CD14-positive monocyte (primary cell): ENCODE measurements around the gene FBXW12. TPM values are rescaled to one million over a fixed set of nuclear protein-coding genes. Genes with fewer than 3 reads are reported as not detected.
A peak's percentile ranks its signal among the peaks of the same experiment; 100 is the strongest.

ENCODE experiments used
- DNase-seq, 3 donors: peaks; one replicate each; pipeline ENCODE4 v3.0.0-alpha.2; 2011 to 2022
- H2AFZ ChIP-seq: 2 replicates; pipeline ENCODE4 v1.6.0; 2012; ENCODE audit warnings: mild to moderate bottlenecking, low read depth, low read length, inconsistent platforms; ENCODE audit not compliant: insufficient read depth, poor library complexity, severe bottlenecking
- H3K27ac ChIP-seq, 2 donors: 1 replicate in 1 of 2; 2 replicates in 1 of 2; pipeline ENCODE4 v1.5.1; 2012 to 2013; ENCODE audit warnings: low read length in 2 of 2, control low read depth in 1 of 2, inconsistent platforms in 1 of 2, low read depth in 1 of 2, mild to moderate bottlenecking in 1 of 2
- H3K27me3 ChIP-seq, 2 donors: one replicate each; pipeline versions ENCODE4 v1.6.0 to v1.6.1; 2011 to 2013; ENCODE audit warnings: low read length in 2 of 2; ENCODE audit not compliant: control insufficient read depth in 2 of 2, insufficient read depth in 2 of 2
- H3K36me3 ChIP-seq, 2 donors: replicated peaks in 1 of 2; 1 replicate in 1 of 2; 2 replicates in 1 of 2; pipeline versions ENCODE4 v1.5.1 to v1.6.1; 2012 to 2013; ENCODE audit warnings: low read length in 2 of 2, control low read depth in 1 of 2, inconsistent platforms in 1 of 2, mild to moderate bottlenecking in 1 of 2; ENCODE audit not compliant: insufficient read depth in 2 of 2, control insufficient read depth in 1 of 2
- H3K4me1 ChIP-seq, 2 donors: 1 replicate in 1 of 2; 2 replicates in 1 of 2; pipeline versions ENCODE4 v1.5.1 to v1.6.1; 2012 to 2013; ENCODE audit warnings: low read length in 2 of 2, control low read depth in 1 of 2, inconsistent platforms in 1 of 2, mild to moderate bottlenecking in 1 of 2, moderate library complexity in 1 of 2; ENCODE audit not compliant: insufficient read depth in 2 of 2, control insufficient read depth in 1 of 2
- H3K4me2 ChIP-seq: replicated peaks from 2 replicates; pipeline ENCODE3; 2012; ENCODE audit warnings: low read length, moderate library complexity, mild to moderate bottlenecking; ENCODE audit not compliant: poor library complexity, severe bottlenecking; ENCODE audit errors: extremely low read depth
- H3K4me3 ChIP-seq, 3 experiments: fragments of 200-600 bp in 1 of 3; sonication (generic) in 1 of 3; replicated peaks in 1 of 3; 1 replicate in 2 of 3; 2 replicates in 1 of 3; pipeline ENCODE4 v1.5.1; 2011 to 2013; ENCODE audit warnings: low read length in 3 of 3, mild to moderate bottlenecking in 3 of 3, control low read depth in 2 of 3, low read depth in 2 of 3, inconsistent platforms in 1 of 3, moderate library complexity in 1 of 3
- H3K79me2 ChIP-seq: 2 replicates; pipeline ENCODE4 v1.6.0; 2012; ENCODE audit warnings: mild to moderate bottlenecking, control low read depth, inconsistent platforms, low read length, moderate library complexity; ENCODE audit not compliant: insufficient read depth
- H3K9ac ChIP-seq: 2 replicates; pipeline ENCODE4 v1.6.0; 2017; ENCODE audit warnings: low read length, mild to moderate bottlenecking; ENCODE audit not compliant: insufficient read depth, poor library complexity, severe bottlenecking
- H3K9me3 ChIP-seq, 2 donors: replicated peaks in 1 of 2; 1 replicate in 1 of 2; 2 replicates in 1 of 2; pipeline versions ENCODE4 v1.5.1 to v1.6.1; 2012 to 2013; ENCODE audit warnings: low read length in 2 of 2, control low read depth in 1 of 2; ENCODE audit not compliant: control insufficient read depth in 1 of 2, insufficient read depth in 1 of 2
- H4K20me1 ChIP-seq: 2 replicates; pipeline ENCODE4 v1.6.0; 2012; ENCODE audit warnings: mild to moderate bottlenecking, low read length, control low read depth, moderate library complexity; ENCODE audit not compliant: insufficient read depth
- H3K27ac Mint-ChIP-seq, 7 donors: one replicate each; pipeline ENCODE4 v1.8.0; 2020; ENCODE audit warnings: mild to moderate bottlenecking in 7 of 7, mixed read lengths in 7 of 7, moderate library complexity in 6 of 7, inconsistent platforms in 2 of 7
- H3K27me3 Mint-ChIP-seq, 3 donors: one replicate each; pipeline ENCODE4 v1.8.0; 2021 to 2022; ENCODE audit warnings: low read depth in 3 of 3, mild to moderate bottlenecking in 3 of 3, mixed read lengths in 3 of 3, moderate library complexity in 3 of 3, inconsistent platforms in 1 of 3
- H3K36me3 Mint-ChIP-seq, 2 donors: one replicate each; pipeline ENCODE4 v1.8.0; 2020; ENCODE audit warnings: mixed read lengths in 2 of 2, inconsistent platforms in 1 of 2, mild to moderate bottlenecking in 1 of 2
- H3K4me1 Mint-ChIP-seq: one replicate; pipeline ENCODE4 v1.8.0; 2020; ENCODE audit warnings: mild to moderate bottlenecking, mixed read lengths
- H3K4me3 Mint-ChIP-seq, 2 donors: one replicate each; pipeline ENCODE4 v1.8.0; 2020; ENCODE audit warnings: mild to moderate bottlenecking in 2 of 2, mixed read lengths in 2 of 2, moderate library complexity in 1 of 2
- H3K9me3 Mint-ChIP-seq, 7 donors: one replicate each; pipeline ENCODE4 v1.8.0; 2020 to 2022; ENCODE audit warnings: mixed read lengths in 7 of 7, mild to moderate bottlenecking in 6 of 7, moderate library complexity in 6 of 7, inconsistent platforms in 2 of 7
- CTCF ChIP-seq: fragments of 200-600 bp; IDR thresholded peaks from one replicate; pipeline ENCODE4 v1.8.0; 2022; ENCODE audit warnings: antibody characterized with exemption, mild to moderate bottlenecking
- WGBS: methylation state at CpG from one replicate; pipeline ENCODE4 v1.1.5; 2013; ENCODE audit warnings: missing lambda C conversion rate; ENCODE audit not compliant: insufficient coverage; 5-methylcytosine and 5-hydroxymethylcytosine counted together
- intact Hi-C, 2 donors: fragments of 100-400 bp; cut with micrococcal nuclease; formaldehyde crosslinking; loops; one replicate each; pipeline versions ENCODE4 v1.15.0 to v1.15.1; 2023
- polyA plus RNA-seq, 3 donors: library from polyadenylated mRNA; depleted of rRNA in 1 of 3; unstranded in 2 of 3; stranded (reverse) in 1 of 3; fragments of 300-500 nt in 2 of 3; fragments of >200 nt in 1 of 3; fragmentation: Illumina TruSeq in 2 of 3; gene quantifications; 1 replicate in 2 of 3; 2 replicates in 1 of 3; pipeline ENCODE4 v1.2.3, GENCODE V29; 2012 to 2021

The FBXW12 gene
- polyA plus RNA-seq, 3 donors = not detected

DNA sequence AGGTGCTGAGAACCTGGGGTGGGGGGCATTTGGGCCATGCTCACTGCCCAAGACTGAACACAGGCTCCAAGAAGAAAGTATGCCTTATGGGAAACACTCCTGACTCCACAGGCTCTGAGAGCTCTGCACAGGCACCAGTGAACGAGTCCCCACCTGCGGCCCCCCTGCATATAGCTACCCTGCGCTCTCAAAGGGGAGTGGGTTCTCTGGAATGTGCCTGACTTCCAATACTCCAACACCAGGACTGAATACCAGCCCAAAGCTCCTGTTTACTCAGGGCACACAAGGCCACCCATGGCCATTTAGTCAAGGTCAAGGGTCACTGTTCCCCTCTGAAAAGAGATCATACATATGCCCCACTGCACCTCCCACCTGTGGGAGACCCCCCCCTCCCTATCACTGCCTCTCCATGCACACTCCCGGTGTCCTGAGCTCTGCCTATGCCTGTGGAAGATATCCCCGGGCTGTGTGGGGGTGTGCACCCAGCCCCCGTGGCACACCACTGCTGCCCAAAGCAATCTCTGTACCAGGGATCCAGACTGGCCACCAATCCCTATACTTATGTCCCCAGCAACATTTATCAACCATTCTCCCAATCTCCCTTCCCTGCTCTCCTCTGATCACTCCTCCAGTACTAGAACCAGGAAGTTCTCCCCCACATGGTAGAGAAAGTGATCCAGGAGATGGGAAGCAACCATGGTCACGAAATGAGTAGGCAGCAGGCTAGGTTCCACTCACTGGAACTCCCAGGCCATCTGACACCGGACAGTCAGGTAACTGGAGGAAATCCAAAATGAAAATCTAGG, 59.4 kb downstream of the FBXW12 start:
- DNase-seq = no peak
- H3K9me3 ChIP-seq = no peaks in the 10 kb centered on the region
- H2AFZ ChIP-seq = no peak overlapping the region
- intact Hi-C loops = loop anchor here in 1 of 2 donors (10.0 kb wide), 1 partner anchor 237 kb away; no protein-coding TSS in a partner anchor
- no peak overlapping the region for H3K27ac ChIP-seq
- no peak overlapping the region for H3K4me2 ChIP-seq
- TF ChIP-seq CTCF = no peak
- H3K4me1 ChIP-seq = peaks cover 11 to 14% of the 10 kb centered on the region in 2 donors
- Mint-ChIP-seq H3K36me3 (peaks cover 24 to 34% of the 10 kb centered on the region in 2 donors), H3K4me3 (peak overlapping the region in 1 of 2 donors; percentile 10), H3K27me3 (peaks cover 22 to 38% (median 26%) of the 10 kb centered on the region in 3 donors), H3K27ac (peak overlapping the region in 2 of 7 donors; percentile 18 to 50), H3K9me3 (peaks cover 0 to 5% (median 0%) of the 10 kb centered on the region in 7 donors), H3K4me1 (peaks cover 14% of the 10 kb centered on the region)
- peaks cover 12 to 29% of the 10 kb centered on the region in 2 donors for H3K36me3 ChIP-seq
- peaks cover 4% of the 10 kb centered on the region for H3K79me2 ChIP-seq
- WGBS = 100% methylated on average over 5 of the region's 8 CpGs
- peaks cover 3 to 27% of the 10 kb centered on the region in 2 donors for H3K27me3 ChIP-seq
- no peak overlapping the region for H3K4me3 ChIP-seq
- H3K9ac ChIP-seq = no peak overlapping the region
- H4K20me1 ChIP-seq = no peaks in the 10 kb centered on the region

- H3K27ac Mint-ChIP-seq = no peak overlapping the region
- H3K4me1 Mint-ChIP-seq = peaks cover 17% of the 10 kb centered on the region
- no peak overlapping the region for H2AFZ ChIP-seq
- H4K20me1 ChIP-seq = no peaks in the 10 kb centered on the region
- peaks cover 3 to 21% of the 10 kb centered on the region in 2 donors for H3K27me3 ChIP-seq
- DNase-seq = no peak
- no peak overlapping the region for H3K4me3 Mint-ChIP-seq
- H3K36me3 Mint-ChIP-seq = peaks cover 24 to 34% of the 10 kb centered on the region in 2 donors
- no peak overlapping the region for H3K4me2 ChIP-seq
- H3K4me3 ChIP-seq = no peak overlapping the region
- H3K36me3 ChIP-seq = peaks cover 12 to 29% of the 10 kb centered on the region in 2 donors
- no peak for TF ChIP-seq CTCF
- H3K4me1 ChIP-seq = peaks cover 13 to 17% of the 10 kb centered on the region in 2 donors
- H3K27ac ChIP-seq = no peak overlapping the region
- no peaks in the 10 kb centered on the region for H3K9me3 ChIP-seq
- 94% methylated on average over 15 of the region's 16 CpGs for WGBS
- no peak overlapping the region for H3K9ac ChIP-seq
- H3K9me3 Mint-ChIP-seq = peaks cover 0 to 5% (median 0%) of the 10 kb centered on the region in 7 donors
- peaks cover 4% of the 10 kb centered on the region for H3K79me2 ChIP-seq
- intact Hi-C loops = loop anchor here in 1 of 2 donors (10.0 kb wide), 1 partner anchor 238 kb away; no protein-coding TSS in a partner anchor
- peaks cover 15 to 29% (median 19%) of the 10 kb centered on the region in 3 donors for H3K27me3 Mint-ChIP-seq
Observed at GRCh38 chr3:48432411-48433371, 60.7 kb downstream of the FBXW12 start.
